ENCODE data around the gene MYO1B.
A peak's percentile ranks its signal among the peaks of the same experiment; 100 is the strongest.

Gene MYO1B

DNA sequence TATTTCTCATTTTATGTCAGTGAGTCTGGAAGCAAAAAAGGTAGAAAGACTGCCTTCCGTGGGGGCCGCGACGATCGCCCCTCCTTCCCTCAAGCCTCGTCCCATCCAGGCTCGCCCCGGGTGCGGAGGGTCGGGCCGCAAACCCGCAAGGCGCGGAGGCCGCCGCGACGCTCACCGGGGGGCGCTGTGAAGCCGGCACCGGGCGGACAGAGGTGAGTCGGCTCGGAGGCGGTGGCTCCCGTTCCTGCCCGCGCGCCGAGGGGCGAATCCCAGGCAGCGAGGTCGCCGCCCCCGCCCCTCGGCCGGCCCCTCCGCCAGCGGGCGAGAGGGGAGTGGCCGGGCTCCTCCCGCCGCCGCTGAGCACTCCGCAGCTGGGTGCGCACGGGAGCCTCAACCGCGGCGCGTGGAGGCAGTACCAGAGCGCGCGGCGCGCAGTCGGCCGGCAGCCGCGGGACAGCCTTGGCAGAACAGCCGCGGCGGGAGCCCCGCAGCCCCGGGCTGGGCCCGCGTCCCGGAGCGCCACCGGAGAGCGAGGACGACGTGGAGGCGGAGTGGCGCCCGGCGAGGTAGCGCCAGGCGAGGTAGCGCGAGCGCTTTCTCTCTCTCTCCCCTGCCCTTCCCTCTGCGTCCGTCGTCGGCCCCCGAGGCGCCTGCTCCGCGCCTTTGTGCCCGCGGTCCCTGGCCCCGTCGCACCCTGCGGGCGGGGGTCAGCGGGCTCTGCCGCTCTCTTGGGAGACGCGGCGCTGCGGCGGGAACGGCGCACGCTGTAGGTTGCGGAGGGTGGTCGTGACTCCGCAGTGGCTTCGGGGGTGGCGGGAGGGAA lies at the start of gene MYO1B:
MYO1B (plus strand) TSS at position 359 of the 823 bp plus-strand sequence. CDS start 31,492 bp downstream, outside the sequence.
- DNase-seq, result peak; percentile 71 to 83

DNA sequence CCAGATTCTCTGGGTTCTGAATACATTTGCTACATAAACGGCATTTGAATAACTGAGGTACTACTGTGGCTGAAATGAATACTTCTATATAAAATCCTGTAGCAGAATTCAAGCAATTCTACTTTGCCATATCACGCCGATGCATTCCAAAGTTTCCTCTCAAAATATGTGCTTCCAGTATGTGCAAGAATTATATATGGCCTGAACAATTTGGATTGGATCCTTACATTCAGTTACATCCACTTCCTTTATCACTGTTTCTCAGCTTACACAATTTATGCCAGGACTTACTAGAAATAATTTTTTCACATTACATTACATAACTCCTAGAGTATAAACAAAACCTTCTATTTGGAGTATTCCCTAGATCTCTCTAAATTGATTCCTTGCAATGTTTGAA lies 48.1 kb upstream of the MYO1B start:
- DNase-seq, result no peak

DNA sequence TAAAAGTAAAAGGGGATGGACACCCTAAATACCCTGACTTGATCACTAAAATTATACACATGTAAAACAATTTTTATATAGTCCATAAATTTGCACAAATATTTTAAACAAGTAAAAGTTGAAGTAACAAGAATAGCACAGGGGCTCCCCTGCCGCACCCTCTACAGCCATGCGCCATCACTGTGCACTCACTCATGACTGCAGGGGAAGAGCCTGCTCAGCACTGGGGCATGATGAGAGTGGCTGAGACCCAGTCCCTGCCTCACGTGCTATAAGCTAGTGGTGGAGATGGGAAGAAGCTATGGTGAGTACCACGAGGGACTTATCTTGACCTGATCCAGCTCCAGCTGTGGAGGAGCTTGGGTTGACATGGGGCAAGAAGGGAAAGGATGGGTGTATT lies 46.9 kb upstream of the MYO1B start:
- no peak for DNase-seq

DNA sequence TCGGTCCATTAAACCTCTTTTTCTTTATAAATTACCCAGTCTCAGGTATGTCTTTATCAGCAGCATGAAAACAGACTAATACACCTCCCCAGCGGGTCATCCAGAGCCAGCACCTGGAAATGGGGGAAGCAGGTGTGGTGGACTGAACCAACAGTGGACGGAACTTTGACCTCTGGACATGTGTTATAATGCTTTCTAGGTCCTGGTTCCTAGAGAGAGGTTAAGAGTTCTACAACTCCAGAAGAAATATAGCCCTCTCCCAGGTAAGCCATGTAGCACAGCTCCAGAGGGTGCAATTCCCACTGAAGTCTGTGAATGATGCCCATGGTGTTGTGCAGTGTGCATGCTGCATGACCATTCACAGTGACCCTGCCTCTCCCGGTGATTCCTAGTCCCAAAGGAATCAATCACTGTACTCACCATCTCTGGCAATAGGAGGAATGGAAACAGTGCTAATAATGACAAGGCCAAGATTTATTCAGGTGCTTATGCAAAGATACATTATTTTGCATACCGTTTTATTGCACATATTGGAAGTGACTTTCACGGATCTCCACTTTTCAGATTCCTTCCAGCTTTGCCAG lies 45.2 kb upstream of the MYO1B start:
- no peak for DNase-seq

DNA sequence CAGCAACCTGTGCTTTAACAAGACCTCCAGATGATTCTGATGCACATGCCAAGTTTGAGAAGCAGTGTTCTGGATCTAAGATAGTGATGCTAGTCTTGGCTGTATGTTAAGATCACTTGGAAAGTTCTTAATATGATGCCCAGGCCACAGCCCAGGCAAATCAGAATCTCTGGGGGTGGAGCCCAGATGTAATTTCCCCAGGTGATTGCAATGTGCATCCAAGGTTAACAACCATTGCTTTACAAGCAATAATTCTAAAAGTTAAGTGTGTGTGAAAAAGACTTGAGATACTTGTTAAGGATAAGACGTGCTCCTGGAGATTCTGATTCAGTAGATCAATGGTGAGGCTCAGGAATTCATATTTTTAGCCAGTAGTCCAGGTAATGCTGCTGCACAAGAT lies 44.3 kb upstream of the MYO1B start:
- DNase-seq, result no peak

DNA sequence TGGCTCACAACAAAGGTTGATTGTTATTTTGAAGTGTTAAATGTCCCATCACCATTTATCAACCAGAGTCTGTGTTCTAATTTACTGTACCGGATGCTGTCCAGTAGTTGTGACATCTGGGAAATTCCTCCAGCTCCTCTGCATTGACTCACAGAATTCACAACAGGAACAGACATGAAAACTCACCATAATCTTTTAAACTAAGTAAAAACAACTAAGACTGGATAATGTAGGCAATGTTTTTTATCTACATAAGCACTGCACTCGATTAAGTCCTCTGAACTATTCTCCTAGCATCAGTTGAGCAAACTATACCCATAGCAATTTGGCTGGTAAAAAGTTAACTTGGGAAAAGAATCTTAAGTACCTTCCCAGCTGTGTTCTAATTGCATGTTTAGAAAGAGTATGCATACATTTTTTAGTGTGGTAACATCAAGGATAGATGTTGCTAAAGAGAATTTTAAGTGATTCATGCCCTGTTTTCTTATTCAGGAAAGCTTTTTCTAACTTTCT lies 42.9 kb upstream of the MYO1B start:
- no peak for DNase-seq

DNA sequence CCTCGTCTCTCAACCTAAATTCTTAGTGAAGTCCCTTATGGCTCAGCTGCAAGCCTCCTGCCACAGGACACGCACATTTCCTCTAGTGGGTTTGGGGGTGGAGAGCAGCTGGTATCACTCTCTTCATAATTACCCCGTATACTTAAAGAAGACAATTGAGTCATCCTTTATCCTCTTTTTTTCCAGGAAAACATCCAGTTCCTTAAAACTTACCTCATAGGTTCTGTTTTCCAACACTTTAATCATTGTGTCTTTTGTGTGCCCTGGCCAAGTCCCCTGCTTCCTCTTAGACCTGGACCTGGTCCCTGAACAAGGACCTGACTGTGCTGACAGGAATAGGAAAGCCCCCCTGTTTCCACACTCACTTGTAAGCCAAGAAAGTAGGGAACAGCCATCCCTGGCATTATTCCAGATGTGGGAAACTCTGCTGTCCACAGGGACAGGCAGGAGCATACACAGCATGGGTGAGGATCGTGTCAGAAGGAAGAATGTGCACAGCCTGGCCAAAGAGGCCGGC lies 42.3 kb upstream of the MYO1B start:
- no peak for DNase-seq

DNA sequence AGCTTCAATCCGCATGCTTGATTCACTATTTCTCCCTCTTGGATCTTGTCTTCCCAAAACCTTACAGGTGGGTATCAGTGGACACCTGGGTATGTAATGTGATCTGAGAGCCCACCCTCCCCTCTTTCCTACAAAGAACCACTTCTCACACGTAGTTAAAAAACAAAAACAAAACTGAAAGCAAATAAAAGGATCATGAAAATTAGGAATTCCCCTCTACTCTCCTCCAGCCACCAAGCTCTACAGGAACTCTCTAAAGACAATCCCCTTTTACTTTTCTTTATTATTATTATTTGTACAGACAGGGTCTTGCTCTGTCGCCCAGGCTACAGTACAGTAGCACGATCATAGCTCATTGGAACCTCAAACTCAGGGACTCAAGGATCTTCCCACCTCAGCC lies 40.8 kb upstream of the MYO1B start:
- no peak for DNase-seq

DNA sequence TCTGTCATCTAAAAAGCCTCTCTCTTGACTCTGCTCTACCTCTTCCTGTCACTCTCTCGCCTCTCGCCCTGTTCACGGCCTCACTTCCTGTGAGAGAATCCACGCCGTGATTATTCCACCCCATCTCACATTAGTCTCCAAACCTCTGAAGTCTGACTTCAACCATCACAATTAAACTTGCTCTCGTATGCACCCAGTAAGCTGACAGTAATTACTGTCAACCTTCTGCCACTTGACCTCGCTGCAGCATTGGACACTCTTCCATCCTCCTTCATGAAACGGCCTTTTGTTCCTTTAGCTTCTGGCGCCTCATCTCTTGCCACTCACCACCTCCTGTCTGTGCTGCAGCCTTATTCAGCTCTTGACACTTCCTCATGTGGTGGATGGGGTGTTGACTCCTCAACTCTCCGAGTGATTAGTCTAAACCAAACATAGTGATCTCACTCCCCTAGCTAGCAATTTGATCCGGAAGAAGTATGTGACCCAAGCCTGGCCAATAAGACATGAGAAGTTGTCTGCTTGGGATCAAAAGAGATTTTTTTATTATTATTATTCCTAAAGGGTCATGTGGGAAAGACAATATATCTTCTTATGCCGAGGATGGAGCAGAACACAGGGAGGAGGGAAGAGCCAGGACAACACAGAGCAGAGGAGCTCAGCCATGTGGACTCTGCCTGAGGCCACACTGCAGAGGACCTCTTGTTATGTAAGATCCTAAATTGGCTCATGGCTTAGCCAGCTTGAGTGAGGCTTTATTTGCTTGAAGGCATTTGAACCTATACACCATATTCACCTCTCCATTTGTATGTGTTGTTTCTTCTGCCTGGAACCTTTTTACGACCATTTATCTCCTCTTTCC lies 38.4 kb upstream of the MYO1B start:
- no peak for DNase-seq

DNA sequence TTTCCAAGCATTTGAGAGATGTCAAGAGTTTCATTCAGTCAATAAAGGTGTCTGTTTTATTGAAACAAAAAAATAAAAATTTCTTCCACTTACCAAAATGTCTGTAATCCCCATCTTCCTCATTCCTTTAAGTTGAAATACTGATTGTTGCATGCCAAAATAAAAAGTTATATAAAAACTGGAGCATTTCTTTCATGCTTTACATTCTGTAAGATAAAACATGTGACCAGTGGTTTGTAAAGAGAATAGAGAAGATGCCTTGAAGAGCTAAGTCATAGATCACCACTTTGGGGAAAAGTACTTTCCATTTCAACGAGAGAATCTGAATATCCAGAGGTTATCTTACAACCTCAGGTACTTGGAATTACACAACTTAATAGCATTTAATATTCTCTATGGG lies 35.9 kb upstream of the MYO1B start:
- no peak for DNase-seq

DNA sequence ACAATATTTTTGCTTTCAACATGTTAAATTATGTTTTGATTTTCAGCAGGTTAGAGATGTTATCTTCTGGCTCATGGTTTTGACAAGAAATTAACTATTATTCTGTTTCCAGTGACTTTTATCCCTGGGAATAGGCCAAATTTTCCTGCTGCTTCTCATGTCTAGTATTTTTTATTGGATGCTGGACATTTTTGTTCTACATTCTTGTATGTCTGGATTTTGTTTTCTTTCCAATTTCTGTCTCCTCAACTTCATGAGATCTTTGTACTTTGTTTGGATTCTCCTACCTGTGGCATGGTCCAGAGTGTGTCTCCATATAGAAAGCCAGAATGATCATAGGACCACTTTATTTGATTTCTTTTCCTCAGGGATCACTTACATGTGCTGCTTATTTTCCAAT lies 33.1 kb upstream of the MYO1B start:
- DNase-seq, result no peak

DNA sequence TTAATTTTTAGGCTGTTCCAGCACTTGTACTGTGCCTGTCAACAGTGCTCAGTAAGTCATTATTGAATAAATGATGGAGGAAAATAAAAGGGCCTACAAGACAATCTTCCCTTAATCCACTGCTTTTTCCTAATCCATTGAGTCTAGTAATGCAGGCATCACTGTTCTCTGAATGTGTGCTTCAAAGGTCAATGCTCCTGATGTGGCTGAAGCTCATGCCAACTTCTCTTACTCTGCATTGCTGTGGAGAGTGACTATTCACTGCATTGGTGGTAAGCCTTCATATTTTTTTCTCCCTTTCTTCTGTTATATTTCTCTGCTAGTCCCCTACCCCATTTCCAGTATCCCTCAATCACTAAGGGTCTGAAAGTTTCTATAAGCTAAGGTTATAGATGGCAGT lies 31.9 kb upstream of the MYO1B start:
- no peak for DNase-seq

DNA sequence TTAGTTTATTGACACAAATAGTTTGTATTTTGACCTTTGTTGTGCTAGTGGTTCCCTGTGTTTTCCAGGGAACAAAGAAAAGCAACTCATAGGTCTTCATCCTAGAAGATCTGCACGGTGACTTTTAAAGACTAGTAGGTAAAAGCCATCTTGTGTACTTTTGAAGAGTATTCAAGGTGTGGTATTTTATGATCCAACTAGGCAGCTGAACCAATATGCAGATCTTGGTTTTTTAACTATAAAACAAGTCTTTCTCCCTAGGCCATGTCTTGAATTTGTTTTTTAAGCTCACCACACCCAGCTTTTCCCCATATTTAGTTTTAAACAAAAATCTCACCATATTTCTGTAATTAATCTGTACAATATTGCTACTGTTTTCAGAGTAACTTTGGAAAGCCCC lies 30.0 kb upstream of the MYO1B start:
- no peak for DNase-seq

DNA sequence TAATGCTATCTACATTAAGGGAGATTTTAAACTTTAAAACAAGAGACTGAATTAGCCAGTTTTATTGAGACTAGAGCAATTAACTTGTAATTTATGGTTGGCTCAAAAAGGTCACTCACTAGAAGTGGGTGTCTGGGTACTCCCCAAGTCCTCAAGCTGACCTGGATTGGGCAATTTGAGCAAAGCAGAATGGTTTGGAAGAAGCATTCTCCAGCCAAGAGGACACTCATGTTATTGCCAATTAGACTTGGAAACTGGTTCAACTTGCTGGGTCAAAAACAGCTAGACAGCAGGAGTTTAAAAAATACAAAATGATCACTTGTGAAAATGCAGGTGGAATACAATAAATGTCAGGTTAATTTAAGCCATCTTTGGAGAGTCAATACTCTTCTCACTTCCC lies 29.5 kb upstream of the MYO1B start:
- no peak for DNase-seq

DNA sequence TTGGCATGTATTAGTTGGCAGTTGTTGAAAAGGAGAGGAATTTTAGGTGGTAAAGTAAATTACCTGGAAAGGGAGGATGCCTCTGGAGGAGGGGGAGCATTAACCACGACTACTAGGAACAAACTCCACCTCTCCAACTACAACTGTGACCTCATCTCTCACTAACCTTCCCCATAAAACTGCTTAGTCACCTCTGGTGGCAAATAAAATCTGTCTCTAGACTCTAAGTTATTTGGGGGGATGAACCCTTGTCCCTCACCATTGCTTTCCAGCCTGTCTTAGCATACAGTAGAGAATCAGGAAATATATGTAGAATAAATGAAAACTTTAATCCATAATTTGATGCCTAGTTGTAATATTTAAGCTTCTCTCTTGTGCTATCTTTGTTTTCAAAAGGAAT lies 27.6 kb upstream of the MYO1B start:
- no peak for DNase-seq

DNA sequence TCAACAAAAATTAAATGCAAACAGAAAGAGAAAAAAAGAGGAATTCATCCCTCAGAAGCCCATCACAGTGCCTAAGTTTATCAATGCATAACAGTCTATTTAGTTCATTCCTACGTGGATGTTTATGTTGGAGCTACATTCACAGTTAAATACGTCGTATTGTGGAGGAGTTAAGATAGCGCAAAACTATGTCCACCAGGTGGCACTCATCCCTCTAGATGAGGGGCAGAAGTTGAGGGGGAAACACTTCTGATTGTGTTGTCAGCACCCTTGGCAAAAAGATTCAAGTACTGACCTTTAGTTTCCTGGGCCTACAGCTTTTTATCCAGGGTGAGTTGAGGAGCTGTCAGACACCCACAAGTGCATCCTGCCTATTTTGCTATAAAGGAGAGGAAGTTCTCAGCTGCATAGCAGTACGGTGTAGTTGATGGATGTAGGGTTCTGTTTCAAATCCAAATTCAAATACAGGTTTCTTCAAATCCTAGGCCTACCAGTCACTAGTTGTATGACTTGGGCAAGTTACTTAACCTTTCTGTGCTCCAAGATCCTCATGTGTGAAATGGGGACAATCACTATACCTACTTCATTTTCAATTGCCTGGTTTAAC lies 26.8 kb upstream of the MYO1B start:
- peak; percentile 29 to 35 for DNase-seq

DNA sequence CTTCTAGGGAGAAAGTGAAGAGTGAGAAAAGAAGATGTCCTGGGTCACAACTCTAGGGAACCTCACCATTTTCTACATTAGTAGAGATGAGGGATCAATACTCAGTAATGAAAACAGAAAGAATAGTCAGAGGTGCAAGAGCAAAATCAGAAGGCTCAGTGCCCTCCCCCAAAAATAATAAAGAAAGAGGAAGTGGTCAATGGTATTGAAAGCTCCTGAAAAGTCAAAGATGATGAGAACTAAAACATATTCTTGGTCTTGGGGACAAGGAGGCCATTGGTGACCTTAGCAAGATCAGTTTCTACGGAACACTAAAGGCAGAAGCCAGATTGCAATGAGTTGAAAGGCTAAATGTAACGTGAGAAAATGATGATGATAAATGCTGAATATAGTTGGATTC lies 24.5 kb upstream of the MYO1B start:
- no peak for DNase-seq

DNA sequence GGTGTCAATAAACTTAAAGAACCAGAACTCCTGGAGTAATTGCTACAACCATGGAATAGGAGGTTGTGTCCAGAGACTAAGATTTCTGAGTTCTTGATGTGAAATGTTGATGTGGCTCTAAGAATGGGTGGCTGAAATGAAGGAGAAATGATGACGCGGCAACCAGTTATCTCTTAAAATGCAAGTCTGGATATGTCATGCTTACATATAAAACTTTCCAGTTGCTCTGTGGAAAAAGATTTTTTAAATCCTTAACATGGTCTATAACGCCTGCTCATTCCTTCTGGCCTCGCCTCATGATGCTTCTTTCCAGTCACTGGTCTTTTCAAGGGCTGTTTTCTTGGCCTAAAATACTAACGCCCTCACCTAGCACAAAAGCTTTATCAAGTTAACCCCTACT lies 23.5 kb upstream of the MYO1B start:
- DNase-seq, result no peak

DNA sequence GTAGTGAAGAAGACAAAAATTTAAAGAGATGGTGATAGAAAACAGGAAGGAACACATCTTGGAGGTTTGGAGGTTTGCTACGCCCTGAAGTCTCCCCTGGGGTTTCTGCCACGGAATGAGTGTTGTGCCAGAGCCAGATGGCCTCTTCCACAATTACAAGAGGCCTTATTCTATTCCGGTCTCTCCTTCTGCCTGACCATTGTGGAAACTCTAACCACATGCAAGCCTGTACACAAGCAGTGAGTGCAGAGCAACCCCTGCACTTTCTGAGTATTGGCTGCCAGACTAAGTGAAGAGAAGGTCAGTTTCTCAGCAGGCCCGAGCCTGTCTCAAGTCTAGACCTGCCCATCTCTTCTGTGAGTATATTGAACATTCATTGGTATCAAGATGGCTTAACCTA lies 22.7 kb upstream of the MYO1B start:
- no peak for DNase-seq

DNA sequence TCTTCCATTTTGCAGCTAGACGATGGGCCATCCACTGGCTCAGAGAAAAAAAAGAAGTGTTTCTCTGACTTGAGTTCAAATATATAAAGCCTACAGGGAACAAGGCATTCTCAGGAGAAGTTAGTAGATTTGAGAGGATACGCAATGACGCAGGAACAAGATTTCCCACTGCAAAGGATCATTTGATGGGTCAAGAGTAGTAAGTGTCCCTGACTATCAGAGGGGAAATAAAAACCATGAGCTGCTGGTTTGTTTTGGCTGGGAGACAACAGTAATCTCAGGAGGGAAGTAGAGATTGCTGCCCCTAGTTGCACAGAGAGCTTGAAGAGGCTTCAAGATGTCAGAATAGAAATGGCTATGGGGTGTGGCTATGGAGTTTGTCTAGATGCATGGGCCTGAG lies 22.3 kb upstream of the MYO1B start:
- DNase-seq, result no peak

DNA sequence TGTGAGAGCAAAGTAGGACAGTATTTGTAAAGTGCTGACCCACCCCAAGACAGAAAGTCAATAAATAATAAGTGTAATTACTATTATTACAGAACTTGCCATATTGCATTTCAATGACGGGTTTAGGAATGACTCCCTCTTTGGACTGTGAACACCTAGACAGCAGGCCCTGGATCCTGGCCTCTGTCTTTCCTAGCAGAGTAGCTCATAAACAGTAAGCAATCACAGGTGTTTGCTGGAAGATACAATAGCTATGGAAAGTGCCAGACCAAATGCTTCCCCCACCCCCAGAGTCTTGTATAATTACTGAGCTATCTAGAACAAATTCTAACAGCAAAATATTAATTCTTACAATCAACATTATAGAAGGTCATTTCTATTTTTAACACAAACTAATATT lies 20.1 kb upstream of the MYO1B start:
- DNase-seq, result no peak

DNA sequence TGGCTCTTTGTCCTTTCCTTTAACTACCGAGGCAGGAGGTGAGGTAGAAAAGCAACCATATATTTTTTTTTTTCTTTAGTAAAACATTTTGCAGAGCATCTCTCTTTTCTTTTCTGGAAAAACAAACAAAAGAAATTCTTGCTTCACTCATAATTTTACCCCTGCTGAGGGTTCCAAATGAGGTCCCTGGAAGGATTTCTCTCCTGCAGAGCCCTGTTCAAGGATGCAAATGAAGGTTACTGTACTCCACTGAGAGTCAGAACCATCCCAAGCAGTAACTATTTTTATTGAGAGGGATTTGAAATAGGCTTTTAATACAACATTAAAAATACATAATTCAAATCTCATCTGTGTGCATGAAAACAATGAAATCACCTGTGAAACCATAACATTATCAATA lies 19.5 kb upstream of the MYO1B start:
- DNase-seq, result no peak

DNA sequence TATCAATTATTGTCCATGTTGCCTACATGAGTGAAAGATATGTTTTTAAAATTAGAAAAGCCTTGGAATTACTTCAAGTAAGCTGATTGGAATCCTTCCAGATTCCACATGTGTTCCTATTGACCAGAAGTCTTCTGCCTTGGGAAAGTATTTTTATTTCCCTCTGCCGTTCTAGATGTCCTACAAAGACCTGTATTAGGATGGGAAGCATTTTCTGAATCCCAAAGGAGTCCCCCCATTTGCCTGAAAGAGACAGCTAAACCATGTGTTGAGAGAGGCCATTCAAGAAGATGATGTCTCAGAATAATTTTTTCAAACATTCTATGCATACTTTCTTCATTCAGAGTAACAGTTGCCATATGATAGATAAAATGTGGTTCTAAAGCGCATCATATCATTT lies 19.0 kb upstream of the MYO1B start:
- no peak for DNase-seq

Data from NCI-H2081 (cell line).